IPS-18c (cell line): ENCODE results near the gene METTL5.

Source experiments
- H3K4me3 ChIP-seq: 2 replicates; pipeline ENCODE4 v1.7.0; 2013; ENCODE audit warnings: low read depth, mild to moderate bottlenecking, low read length, moderate library complexity; ENCODE audit not compliant: insufficient read depth
- H3K9me3 ChIP-seq: one replicate; pipeline ENCODE4 v1.6.1; 2013; ENCODE audit warnings: mild to moderate bottlenecking, low read length, moderate library complexity; ENCODE audit not compliant: control insufficient read depth, insufficient read depth

Gene METTL5

DNA sequence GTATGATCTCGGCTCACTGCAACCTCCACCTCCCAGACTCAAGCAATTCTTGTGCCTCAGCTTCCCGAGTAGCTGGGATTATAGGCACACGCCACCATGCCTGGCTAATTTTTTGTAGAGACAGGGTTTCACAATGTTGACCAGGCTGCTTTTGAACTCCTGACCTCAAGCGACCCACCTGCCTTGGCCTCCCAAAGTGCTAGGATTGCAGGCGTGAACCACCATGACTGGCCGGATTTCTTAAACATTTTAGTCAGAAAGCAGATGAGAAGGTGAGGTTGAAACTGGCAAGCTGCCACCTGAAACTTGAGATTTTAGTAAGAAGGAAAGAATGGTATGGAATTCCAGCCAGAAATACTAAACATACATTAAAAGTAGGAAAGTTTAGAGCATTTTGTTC is 59.2 kb downstream of the METTL5 start:
- Histone ChIP-seq H3K9me3 (no peaks in the 10 kb centered on the region), H3K4me3 (no peak overlapping the region)

DNA sequence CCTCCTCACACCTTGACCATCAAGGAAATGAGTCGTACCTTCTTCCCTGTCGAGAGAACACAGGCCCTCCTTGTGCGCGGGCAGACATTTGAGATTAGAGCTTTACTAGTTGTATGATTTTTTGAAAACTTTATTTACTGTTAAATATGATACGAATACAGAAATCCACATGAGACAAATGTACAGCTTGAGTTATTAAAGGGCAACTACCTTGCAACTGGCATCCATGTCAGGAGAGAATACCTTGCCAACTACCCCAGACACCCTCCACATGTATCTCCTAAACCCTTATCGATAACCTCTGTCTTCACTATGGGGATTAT is 62.8 kb downstream of the METTL5 start:
- Histone ChIP-seq H3K9me3 (no peaks in the 10 kb centered on the region), H3K4me3 (no peak overlapping the region)
